GM23338 (cell line): Measurements from ENCODE around the gene FAXDC2. TPM values are rescaled to one million over a fixed set of nuclear protein-coding genes. Genes with fewer than 3 reads are reported as not detected.

Experiments
- ATAC-seq: fragments of 200-7000 bp; cut with Tn5 transposase; 3 replicates; pipeline ENCODE4 v1.9.1; 2020
- DNase-seq: peaks from one replicate; pipeline ENCODE4 v3.0.0-alpha.2; 2015; ENCODE audit warnings: low spot score
- H2AFZ ChIP-seq: fragments of 200-600 bp; sonication (generic); 2 replicates; pipeline ENCODE4 v1.8.0; 2016; ENCODE audit warnings: antibody characterized with exemption, mild to moderate bottlenecking, moderate library complexity
- H3F3A ChIP-seq: fragments of 200-600 bp; sonication (generic); replicated peaks from 2 replicates; pipeline ENCODE4 v1.8.0; 2017; ENCODE audit warnings: antibody characterized with exemption, mixed run types, low read depth
- H3K27ac ChIP-seq: fragments of 200-600 bp; sonication (generic); 2 replicates; pipeline ENCODE4 v1.6.1; 2016; ENCODE audit warnings: low read depth
- H3K27me3 ChIP-seq: fragments of 200-600 bp; sonication (generic); 2 replicates; pipeline ENCODE4 v1.8.0; 2016; ENCODE audit warnings: mild to moderate bottlenecking, mixed run types, moderate library complexity; ENCODE audit not compliant: insufficient read depth
- H3K36me3 ChIP-seq: fragments of 200-600 bp; sonication (generic); 2 replicates; pipeline ENCODE4 v1.8.0; 2016; ENCODE audit warnings: mild to moderate bottlenecking; ENCODE audit not compliant: insufficient read depth
- H3K4me1 ChIP-seq: fragments of 200-600 bp; sonication (generic); 2 replicates; pipeline ENCODE4 v1.8.0; 2016; ENCODE audit warnings: mild to moderate bottlenecking, moderate library complexity; ENCODE audit not compliant: insufficient read depth
- H3K4me2 ChIP-seq: fragments of 200-600 bp; sonication (generic); 2 replicates; pipeline ENCODE4 v1.7.1; 2017; ENCODE audit warnings: mixed run types
- H3K4me3 ChIP-seq: fragments of 200-600 bp; sonication (generic); 2 replicates; pipeline ENCODE4 v1.6.1; 2016; ENCODE audit warnings: mixed run types
- H3K79me2 ChIP-seq: fragments of 200-600 bp; sonication (generic); replicated peaks from 2 replicates; pipeline ENCODE4 v1.8.0; 2017; ENCODE audit warnings: mild to moderate bottlenecking; ENCODE audit not compliant: insufficient read depth
- H3K9me2 ChIP-seq: fragments of 200-600 bp; sonication (generic); 2 replicates; pipeline ENCODE4 v1.8.0; 2017; ENCODE audit not compliant: insufficient read depth
- H4K20me1 ChIP-seq: fragments of 200-600 bp; sonication (generic); replicated peaks from 2 replicates; pipeline ENCODE4 v1.8.0; 2017; ENCODE audit warnings: mild to moderate bottlenecking; ENCODE audit not compliant: insufficient read depth
- H3K27ac Mint-ChIP-seq: 2 replicates; pipeline ENCODE4 v1.8.0; 2020; ENCODE audit warnings: inconsistent platforms, mild to moderate bottlenecking, moderate library complexity, mixed read lengths
- H3K27me3 Mint-ChIP-seq: 3 replicates; pipeline ENCODE4 v1.8.0; 2022; ENCODE audit warnings: low read depth, mild to moderate bottlenecking, moderate library complexity, mixed read lengths, inconsistent platforms; ENCODE audit not compliant: insufficient read depth, poor library complexity
- H3K36me3 Mint-ChIP-seq: 3 replicates; pipeline ENCODE4 v1.8.0; 2021; ENCODE audit warnings: low read depth, mild to moderate bottlenecking, inconsistent platforms, moderate library complexity, mixed read lengths
- H3K4me1 Mint-ChIP-seq: 3 replicates; pipeline ENCODE4 v1.8.0; 2020; ENCODE audit warnings: mild to moderate bottlenecking, inconsistent platforms, mixed read lengths
- H3K4me3 Mint-ChIP-seq: 3 replicates; pipeline ENCODE4 v1.8.0; 2021; ENCODE audit warnings: moderate library complexity, mild to moderate bottlenecking, inconsistent platforms, mixed read lengths
- H3K9me3 Mint-ChIP-seq: 3 replicates; pipeline ENCODE4 v1.8.0; 2020; ENCODE audit warnings: moderate library complexity, mild to moderate bottlenecking, inconsistent platforms, mixed read lengths
- CREB1 ChIP-seq: fragments of 250-450 bp; sonication (Bioruptor Pico); IDR thresholded peaks from 2 replicates; pipeline ENCODE4 v1.5.0; 2020; ENCODE audit warnings: low read depth, mild to moderate bottlenecking, moderate library complexity
- EZH2 ChIP-seq: fragments of 200-600 bp; sonication (generic); IDR thresholded peaks from one replicate; pipeline ENCODE4 v1.8.0; 2017; ENCODE audit warnings: antibody characterized with exemption, mild to moderate bottlenecking, low read depth; ENCODE audit not compliant: unreplicated experiment
- JUNB ChIP-seq: IDR thresholded peaks from one replicate; pipeline ENCODE4 v1.6.1; 2016; ENCODE audit warnings: antibody characterized with exemption; ENCODE audit not compliant: unreplicated experiment
- NANOG ChIP-seq: IDR thresholded peaks from 2 replicates; pipeline ENCODE4 v1.6.1; 2016; ENCODE audit warnings: antibody characterized with exemption, borderline replicate concordance
- POLR2AphosphoS5 ChIP-seq: IDR thresholded peaks from 2 replicates; pipeline ENCODE4 v1.6.1; 2016; ENCODE audit warnings: antibody characterized with exemption, low read depth
- STAT1 ChIP-seq: IDR thresholded peaks from one replicate; pipeline ENCODE4 v1.6.1; 2016; ENCODE audit warnings: antibody characterized with exemption; ENCODE audit not compliant: unreplicated experiment
- ZNF114 ChIP-seq: fragments of 250-450 bp; sonication (Bioruptor Pico); IDR thresholded peaks from 2 replicates; pipeline ENCODE4 v1.5.0; 2020; ENCODE audit warnings: mild to moderate bottlenecking, moderate library complexity
- polyA plus RNA-seq: library from polyadenylated mRNA; unstranded; fragments of >200 nt; fragmentation: Nextera tagmentation; extraction: Ambion mirVana; gene quantifications from 2 replicates; pipeline ENCODE4 v1.2.1, GENCODE V29; 2016
- total RNA-seq: library from RNA; depleted of rRNA; stranded (reverse); fragments of >200 nt; shearing (Covaris generic); gene quantifications from 2 replicates; pipeline ENCODE4 v1.2.3, GENCODE V29; 2014
- TF ChIP-seq, protein P1 (sequence below): IDR thresholded peaks from one replicate; pipeline ENCODE4 v1.6.1; 2018; ENCODE audit warnings: antibody characterized with exemption; ENCODE audit not compliant: unreplicated experiment
- TF ChIP-seq, protein P2 (sequence below), 2 experiments: fragments of 200-600 bp in 1 of 2; sonication (generic) in 1 of 2; conservative IDR thresholded peaks; 2 replicates each; pipeline versions ENCODE4 v1.5.1 to v1.6.1; 2016 to 2017; ENCODE audit warnings: antibody characterized with exemption in 2 of 2, low read depth in 2 of 2, mild to moderate bottlenecking in 2 of 2, moderate library complexity in 1 of 2

The FAXDC2 gene
- total and polyA plus RNA-seq, 2 experiments from 2014 or later, result 4.0 to 4.6 TPM

- Mint-ChIP-seq H3K9me3 (no peaks in the 10 kb centered on the region), H3K4me1 (peaks cover 87% of the 10 kb centered on the region), H3K27me3 (peaks cover 17% of the 10 kb centered on the region), H3K27ac (peak overlapping the region; percentile 38; the same call in 1 of the 2 replicates), H3K36me3 (peaks cover 18% of the 10 kb centered on the region), H3K4me3 (peak overlapping the region; percentile 4; the same call in 1 of the 3 replicates)
- H3K4me3 ChIP-seq, result 0 out of 2 replicates have a peak overlapping the region, but pooled peaks have one; percentile 13
- H3K27ac ChIP-seq, result peak overlapping the region; percentile 86; the same call in 1 of the 2 replicates
- peaks cover 93% of the 10 kb centered on the region for H4K20me1 ChIP-seq
- ATAC-seq (peak; percentile 18), DNase-seq (no peak)
- no peak for TF ChIP-seq EZH2
- 0 out of 2 replicates have a peak, but pooled peaks have one; percentile 19 for TF ChIP-seq POLR2AphosphoS5
- peaks cover 12% of the 10 kb centered on the region for H3F3A ChIP-seq
- peaks cover 92% of the 10 kb centered on the region for H3K4me1 ChIP-seq
- no peaks in the 10 kb centered on the region for H3K9me2 ChIP-seq
- peaks cover 100% of the 10 kb centered on the region for H3K79me2 ChIP-seq
- peak overlapping the region; percentile 46 for H3K4me2 ChIP-seq
- H3K27me3 ChIP-seq, result no peaks in the 10 kb centered on the region
- H3K36me3 ChIP-seq, result no peaks in the 10 kb centered on the region
- H2AFZ ChIP-seq, result no peak overlapping the region
These were observed 67.4 kb downstream of the FAXDC2 start for GRCh38 chr5:154782812-154783592.

GRCh38 chr5:154782326-154782725 lies 68.1 kb downstream of the FAXDC2 start:
- Mint-ChIP-seq H3K36me3 (peaks cover 17% of the 10 kb centered on the region), H3K9me3 (no peaks in the 10 kb centered on the region), H3K4me3 (no peak overlapping the region; the same call in 2 of the 3 replicates), H3K4me1 (peaks cover 83% of the 10 kb centered on the region), H3K27ac (peak overlapping the region; percentile 38; the same call in 1 of the 2 replicates), H3K27me3 (peaks cover 14% of the 10 kb centered on the region)
- Histone ChIP-seq H3K36me3 (no peaks in the 10 kb centered on the region), H3K9me2 (no peaks in the 10 kb centered on the region), H3K4me1 (peaks cover 88% of the 10 kb centered on the region), H2AFZ (no peak overlapping the region), H3K4me3 (0 out of 2 replicates have a peak overlapping the region, but pooled peaks have one; percentile 13), H4K20me1 (peaks cover 93% of the 10 kb centered on the region), H3F3A (peaks cover 10% of the 10 kb centered on the region; the same call in 1 of the 2 replicates), H3K27me3 (no peaks in the 10 kb centered on the region), H3K79me2 (peaks cover 100% of the 10 kb centered on the region), H3K4me2 (peak overlapping the region; percentile 46), H3K27ac (0 out of 2 replicates have a peak overlapping the region, but pooled peaks have one; percentile 86)
- DNase-seq, result peak; percentile 48
- TF ChIP-seq CREB1 (CRISPR knock-in tag), result no peak
- no peak for TF ChIP-seq EZH2
- TF ChIP-seq STAT1, result no peak
- TF ChIP-seq ZNF114 (CRISPR knock-in tag), result no peak
- TF ChIP-seq, protein P1, sequence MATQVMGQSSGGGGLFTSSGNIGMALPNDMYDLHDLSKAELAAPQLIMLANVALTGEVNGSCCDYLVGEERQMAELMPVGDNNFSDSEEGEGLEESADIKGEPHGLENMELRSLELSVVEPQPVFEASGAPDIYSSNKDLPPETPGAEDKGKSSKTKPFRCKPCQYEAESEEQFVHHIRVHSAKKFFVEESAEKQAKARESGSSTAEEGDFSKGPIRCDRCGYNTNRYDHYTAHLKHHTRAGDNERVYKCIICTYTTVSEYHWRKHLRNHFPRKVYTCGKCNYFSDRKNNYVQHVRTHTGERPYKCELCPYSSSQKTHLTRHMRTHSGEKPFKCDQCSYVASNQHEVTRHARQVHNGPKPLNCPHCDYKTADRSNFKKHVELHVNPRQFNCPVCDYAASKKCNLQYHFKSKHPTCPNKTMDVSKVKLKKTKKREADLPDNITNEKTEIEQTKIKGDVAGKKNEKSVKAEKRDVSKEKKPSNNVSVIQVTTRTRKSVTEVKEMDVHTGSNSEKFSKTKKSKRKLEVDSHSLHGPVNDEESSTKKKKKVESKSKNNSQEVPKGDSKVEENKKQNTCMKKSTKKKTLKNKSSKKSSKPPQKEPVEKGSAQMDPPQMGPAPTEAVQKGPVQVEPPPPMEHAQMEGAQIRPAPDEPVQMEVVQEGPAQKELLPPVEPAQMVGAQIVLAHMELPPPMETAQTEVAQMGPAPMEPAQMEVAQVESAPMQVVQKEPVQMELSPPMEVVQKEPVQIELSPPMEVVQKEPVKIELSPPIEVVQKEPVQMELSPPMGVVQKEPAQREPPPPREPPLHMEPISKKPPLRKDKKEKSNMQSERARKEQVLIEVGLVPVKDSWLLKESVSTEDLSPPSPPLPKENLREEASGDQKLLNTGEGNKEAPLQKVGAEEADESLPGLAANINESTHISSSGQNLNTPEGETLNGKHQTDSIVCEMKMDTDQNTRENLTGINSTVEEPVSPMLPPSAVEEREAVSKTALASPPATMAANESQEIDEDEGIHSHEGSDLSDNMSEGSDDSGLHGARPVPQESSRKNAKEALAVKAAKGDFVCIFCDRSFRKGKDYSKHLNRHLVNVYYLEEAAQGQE, result no peak
- TF ChIP-seq, protein P2, sequence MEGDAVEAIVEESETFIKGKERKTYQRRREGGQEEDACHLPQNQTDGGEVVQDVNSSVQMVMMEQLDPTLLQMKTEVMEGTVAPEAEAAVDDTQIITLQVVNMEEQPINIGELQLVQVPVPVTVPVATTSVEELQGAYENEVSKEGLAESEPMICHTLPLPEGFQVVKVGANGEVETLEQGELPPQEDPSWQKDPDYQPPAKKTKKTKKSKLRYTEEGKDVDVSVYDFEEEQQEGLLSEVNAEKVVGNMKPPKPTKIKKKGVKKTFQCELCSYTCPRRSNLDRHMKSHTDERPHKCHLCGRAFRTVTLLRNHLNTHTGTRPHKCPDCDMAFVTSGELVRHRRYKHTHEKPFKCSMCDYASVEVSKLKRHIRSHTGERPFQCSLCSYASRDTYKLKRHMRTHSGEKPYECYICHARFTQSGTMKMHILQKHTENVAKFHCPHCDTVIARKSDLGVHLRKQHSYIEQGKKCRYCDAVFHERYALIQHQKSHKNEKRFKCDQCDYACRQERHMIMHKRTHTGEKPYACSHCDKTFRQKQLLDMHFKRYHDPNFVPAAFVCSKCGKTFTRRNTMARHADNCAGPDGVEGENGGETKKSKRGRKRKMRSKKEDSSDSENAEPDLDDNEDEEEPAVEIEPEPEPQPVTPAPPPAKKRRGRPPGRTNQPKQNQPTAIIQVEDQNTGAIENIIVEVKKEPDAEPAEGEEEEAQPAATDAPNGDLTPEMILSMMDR (conservative IDR thresholded peaks at IDR 0.05; ENCODE audit: low read depth in 2 of 2), result no peak
- TF ChIP-seq NANOG, result no peak
- TF ChIP-seq POLR2AphosphoS5, result no peak
- TF ChIP-seq JUNB, result no peak
- peak; percentile 54 for ATAC-seq
